Mesenchymal stem cell (in vitro differentiated cells and primary cell): Measurements from ENCODE around the gene CDK5RAP3.

Experiments used
- DNase-seq: peaks from one replicate; pipeline ENCODE4 v3.0.0-alpha.2; 2013
- H2AFZ ChIP-seq: one replicate; pipeline ENCODE4 v1.6.1; 2013; ENCODE audit warnings: low read depth, mild to moderate bottlenecking, control low read depth, inconsistent platforms, low read length, moderate library complexity
- H2AK5ac ChIP-seq: 2 replicates; pipeline ENCODE4 v1.6.1; 2013; ENCODE audit warnings: low read length, moderate library complexity, mild to moderate bottlenecking, inconsistent platforms; ENCODE audit not compliant: severe bottlenecking
- H2BK120ac ChIP-seq: one replicate; pipeline ENCODE4 v1.6.1; 2013; ENCODE audit warnings: low read depth, mild to moderate bottlenecking, inconsistent platforms, low read length, moderate library complexity
- H2BK12ac ChIP-seq, 2 experiments: one replicate each; pipeline ENCODE4 v1.6.1; 2013; ENCODE audit warnings: inconsistent platforms in 2 of 2, low read length in 2 of 2, mild to moderate bottlenecking in 2 of 2, moderate library complexity in 2 of 2, control low read depth in 1 of 2
- H2BK15ac ChIP-seq: one replicate; pipeline ENCODE4 v1.6.1; 2013; ENCODE audit warnings: mild to moderate bottlenecking, low read depth, inconsistent platforms; ENCODE audit not compliant: poor library complexity, severe bottlenecking
- H2BK5ac ChIP-seq: 2 replicates; pipeline ENCODE4 v1.6.1; 2013; ENCODE audit warnings: low read depth, mild to moderate bottlenecking, low read length, control low read depth, inconsistent platforms; ENCODE audit not compliant: poor library complexity, severe bottlenecking
- H3K14ac ChIP-seq, 2 experiments: one replicate each; pipeline ENCODE4 v1.6.1; 2013; ENCODE audit warnings: inconsistent platforms in 2 of 2, low read length in 2 of 2, control low read depth in 1 of 2, mild to moderate bottlenecking in 1 of 2, moderate library complexity in 1 of 2
- H3K18ac ChIP-seq, 2 experiments: one replicate each; pipeline ENCODE4 v1.6.1; 2013; ENCODE audit warnings: inconsistent platforms in 2 of 2, low read length in 2 of 2, control low read depth in 1 of 2, low read depth in 1 of 2, mild to moderate bottlenecking in 1 of 2
- H3K23ac ChIP-seq, 2 experiments: one replicate each; pipeline ENCODE4 v1.6.1; 2013; ENCODE audit warnings: inconsistent platforms in 2 of 2, low read length in 2 of 2, mild to moderate bottlenecking in 2 of 2, moderate library complexity in 2 of 2, control low read depth in 1 of 2
- H3K27ac ChIP-seq: 2 replicates; pipeline ENCODE4 v1.5.1; 2013; ENCODE audit warnings: mild to moderate bottlenecking, moderate library complexity, low read length, control low read depth, inconsistent platforms; ENCODE audit not compliant: poor library complexity, severe bottlenecking
- H3K27me3 ChIP-seq, 2 experiments: 2 replicates each; pipeline versions ENCODE4 v1.6.1 to v1.7.0; 2013; ENCODE audit warnings: low read length in 2 of 2, mild to moderate bottlenecking in 2 of 2, moderate library complexity in 2 of 2, control low read depth in 1 of 2, inconsistent platforms in 1 of 2; ENCODE audit not compliant: control insufficient read depth in 1 of 2, insufficient read depth in 1 of 2
- H3K36me3 ChIP-seq, 2 experiments: 2 replicates each; pipeline versions ENCODE4 v1.6.1 to v1.7.0; 2013; ENCODE audit warnings: low read length in 2 of 2, control low read depth in 1 of 2, inconsistent platforms in 1 of 2, low read depth in 1 of 2, mild to moderate bottlenecking in 1 of 2; ENCODE audit not compliant: insufficient read depth in 2 of 2, control insufficient read depth in 1 of 2
- H3K4ac ChIP-seq, 2 experiments: one replicate each; pipeline ENCODE4 v1.6.1; 2013; ENCODE audit warnings: inconsistent platforms in 2 of 2, low read length in 2 of 2, mild to moderate bottlenecking in 2 of 2, moderate library complexity in 2 of 2, control low read depth in 1 of 2, low read depth in 1 of 2
- H3K4me1 ChIP-seq: 2 replicates; pipeline ENCODE4 v1.6.1; 2013; ENCODE audit warnings: low read depth, low read length, control low read depth; ENCODE audit not compliant: control insufficient read depth, insufficient read depth
- H3K4me2 ChIP-seq: 2 replicates; pipeline ENCODE4 v1.6.1; 2013; ENCODE audit warnings: low read length, mild to moderate bottlenecking, inconsistent platforms; ENCODE audit not compliant: poor library complexity, severe bottlenecking
- H3K4me3 ChIP-seq, 2 experiments: 2 replicates each; pipeline versions ENCODE4 v1.5.1 to v1.7.0; 2013; ENCODE audit warnings: low read length in 2 of 2, mild to moderate bottlenecking in 2 of 2, control low read depth in 1 of 2, low read depth in 1 of 2; ENCODE audit not compliant: insufficient read depth in 1 of 2
- H3K79me1 ChIP-seq: replicated peaks from 2 replicates; pipeline ENCODE4 v1.6.1; 2013; ENCODE audit warnings: mild to moderate bottlenecking, control low read depth, low read length, inconsistent platforms; ENCODE audit not compliant: poor library complexity, severe bottlenecking
- H3K9ac ChIP-seq: 2 replicates; pipeline ENCODE4 v1.7.0; 2013; ENCODE audit warnings: mild to moderate bottlenecking, low read length, moderate library complexity
- H3K9me3 ChIP-seq: 2 replicates; pipeline ENCODE4 v1.7.0; 2013; ENCODE audit warnings: mild to moderate bottlenecking, low read length; ENCODE audit not compliant: control insufficient read depth
- H4K8ac ChIP-seq: one replicate; pipeline ENCODE4 v1.6.1; 2013; ENCODE audit warnings: inconsistent platforms, mild to moderate bottlenecking, low read length, moderate library complexity
- H4K91ac ChIP-seq: one replicate; pipeline ENCODE4 v1.6.1; 2013; ENCODE audit warnings: mild to moderate bottlenecking, low read length, inconsistent platforms
- WGBS: methylation state at CpG from one replicate; pipeline ENCODE4 v1.1.7; 2013; ENCODE audit warnings: mixed read lengths; 5-methylcytosine and 5-hydroxymethylcytosine counted together

The CDK5RAP3 gene

GRCh38 chr17:47992216-47992615 is 21.3 kb downstream of the CDK5RAP3 start:
- Histone ChIP-seq H3K18ac (no peak overlapping the region), H3K9ac (no peak overlapping the region), H2BK12ac (no peak overlapping the region), H3K14ac (no peak overlapping the region), H3K27me3 (peaks cover 0 to 20% of the 10 kb centered on the region in 2 experiments), H2AK5ac (no peak overlapping the region), H3K27ac (no peak overlapping the region), H3K79me1 (no peaks in the 10 kb centered on the region), H3K23ac (no peak overlapping the region), H2AFZ (no peak overlapping the region), H3K4me2 (no peak overlapping the region), H2BK5ac (no peak overlapping the region), H4K91ac (no peak overlapping the region), H2BK15ac (no peak overlapping the region), H3K4me3 (no peak overlapping the region), H3K9me3 (no peaks in the 10 kb centered on the region), H4K8ac (no peak overlapping the region), H3K4me1 (peaks cover 21% of the 10 kb centered on the region), H3K36me3 (no peaks in the 10 kb centered on the region), H3K4ac (no peak overlapping the region), H2BK120ac (no peak overlapping the region)
- DNase-seq: no peak
- WGBS: 86% methylated on average over 3 of the region's 4 CpGs

DNA sequence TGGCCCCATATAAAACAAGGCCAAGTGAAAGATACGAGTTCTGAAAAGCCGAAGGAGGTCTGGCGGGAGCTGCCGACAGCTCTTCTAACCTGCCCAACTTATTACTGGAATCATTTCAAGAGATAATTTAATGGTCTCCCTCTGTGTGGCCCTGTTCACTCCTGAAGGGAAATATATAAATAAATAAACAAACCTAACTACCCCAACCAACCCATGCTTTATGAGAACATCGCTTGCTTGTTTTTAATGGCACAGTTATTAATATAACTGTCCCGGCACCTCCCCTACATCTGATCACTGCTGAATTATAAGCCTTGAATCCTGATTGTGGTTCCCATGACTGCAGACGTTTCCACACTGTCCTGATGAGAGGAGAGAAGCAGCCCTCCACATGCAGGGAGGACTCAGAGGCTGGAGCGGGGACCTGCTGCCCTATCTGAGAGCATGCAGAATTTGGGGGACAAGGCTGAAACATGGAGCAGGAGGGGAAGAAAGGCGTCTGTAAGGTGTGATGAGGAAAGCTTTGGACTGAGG is 22.2 kb downstream of the CDK5RAP3 start:
- Histone ChIP-seq H2BK12ac (peak overlapping the region in 1 of 2 experiments; percentile 24), H2BK120ac (no peak overlapping the region), H3K27ac (no peak overlapping the region), H3K4me1 (peaks cover 13% of the 10 kb centered on the region), H2BK5ac (no peak overlapping the region), H3K4me3 (no peak overlapping the region), H4K91ac (no peak overlapping the region), H3K4me2 (no peak overlapping the region), H3K79me1 (no peaks in the 10 kb centered on the region), H3K18ac (no peak overlapping the region), H3K4ac (no peak overlapping the region), H2AK5ac (no peak overlapping the region), H3K9ac (no peak overlapping the region), H4K8ac (no peak overlapping the region), H3K23ac (no peak overlapping the region), H3K36me3 (no peaks in the 10 kb centered on the region), H3K9me3 (no peaks in the 10 kb centered on the region), H2BK15ac (no peak overlapping the region), H2AFZ (no peak overlapping the region), H3K27me3 (peaks cover 0 to 20% of the 10 kb centered on the region in 2 experiments), H3K14ac (no peak overlapping the region)
- 75% methylated on average over 8 of the region's 9 CpGs for WGBS
- no peak for DNase-seq

GRCh38 chr17:47993964-47994363 is 23.1 kb downstream of the CDK5RAP3 start:
- H4K91ac ChIP-seq: no peak overlapping the region
- H2BK5ac ChIP-seq: no peak overlapping the region
- no peak overlapping the region for H2AK5ac ChIP-seq
- H3K36me3 ChIP-seq: no peaks in the 10 kb centered on the region
- H3K23ac ChIP-seq: no peak overlapping the region
- no peak overlapping the region for H3K9ac ChIP-seq
- no peak overlapping the region for H3K4me3 ChIP-seq
- no peak overlapping the region for H3K14ac ChIP-seq
- no peak overlapping the region for H2BK15ac ChIP-seq
- peak overlapping the region in 1 of 2 experiments; percentile 19 for H2BK12ac ChIP-seq
- H3K79me1 ChIP-seq: no peaks in the 10 kb centered on the region
- no peak overlapping the region for H3K4me2 ChIP-seq
- no peak for DNase-seq
- peaks cover 0 to 20% of the 10 kb centered on the region in 2 experiments for H3K27me3 ChIP-seq
- no peak overlapping the region for H2BK120ac ChIP-seq
- no peak overlapping the region for H3K27ac ChIP-seq
- no peak overlapping the region for H2AFZ ChIP-seq
- H3K9me3 ChIP-seq: no peaks in the 10 kb centered on the region
- H3K4ac ChIP-seq: no peak overlapping the region
- H4K8ac ChIP-seq: no peak overlapping the region
- H3K18ac ChIP-seq: peak overlapping the region in 1 of 2 experiments; percentile 64
- WGBS: 98% methylated on average over 5 of the region's 5 CpGs
- H3K4me1 ChIP-seq: peaks cover 12% of the 10 kb centered on the region

DNA sequence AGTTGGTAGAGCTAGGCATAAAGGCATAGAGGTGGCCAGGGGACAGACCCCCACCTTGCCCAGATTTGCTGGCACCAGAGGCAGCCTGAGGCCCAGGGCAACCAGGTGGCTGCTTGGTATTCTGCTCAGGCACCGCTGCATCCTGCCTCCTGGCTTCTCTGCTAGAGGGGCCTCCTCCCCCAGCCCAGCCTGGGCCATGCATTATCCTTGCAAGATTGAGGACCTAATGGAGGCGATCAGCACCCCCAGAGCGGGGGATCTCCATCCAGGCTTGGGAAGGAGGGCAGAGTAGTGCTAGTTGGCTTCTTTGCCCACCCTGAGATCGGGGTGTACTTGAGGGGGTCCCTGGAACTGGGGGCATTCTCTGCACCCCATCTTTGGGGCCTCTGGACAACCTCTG is 23.8 kb downstream of the CDK5RAP3 start:
- H3K9ac ChIP-seq: no peak overlapping the region
- no peak overlapping the region for H3K18ac ChIP-seq
- no peak overlapping the region for H3K23ac ChIP-seq
- no peak overlapping the region for H3K4me2 ChIP-seq
- no peak overlapping the region for H2AK5ac ChIP-seq
- H4K8ac ChIP-seq: no peak overlapping the region
- H4K91ac ChIP-seq: no peak overlapping the region
- DNase-seq: no peak
- no peak overlapping the region for H2AFZ ChIP-seq
- H2BK120ac ChIP-seq: no peak overlapping the region
- no peaks in the 10 kb centered on the region for H3K79me1 ChIP-seq
- H3K14ac ChIP-seq: no peak overlapping the region
- H2BK12ac ChIP-seq: no peak overlapping the region
- H2BK5ac ChIP-seq: no peak overlapping the region
- peaks cover 13% of the 10 kb centered on the region for H3K4me1 ChIP-seq
- H3K4ac ChIP-seq: no peak overlapping the region
- peaks cover 0 to 20% of the 10 kb centered on the region in 2 experiments for H3K27me3 ChIP-seq
- H3K9me3 ChIP-seq: no peaks in the 10 kb centered on the region
- no peak overlapping the region for H3K27ac ChIP-seq
- no peak overlapping the region for H3K4me3 ChIP-seq
- no peaks in the 10 kb centered on the region for H3K36me3 ChIP-seq
- H2BK15ac ChIP-seq: no peak overlapping the region
- WGBS: 69% methylated on average over 4 of the region's 4 CpGs
